ENCODE results near the gene FBF1. TPM values are rescaled to one million over a fixed set of nuclear protein-coding genes. Genes with fewer than 3 reads are reported as not detected.

Gene FBF1
- total RNA-seq, 2 experiments from 2014 or later = 23.4 to 24.5 TPM

DNA sequence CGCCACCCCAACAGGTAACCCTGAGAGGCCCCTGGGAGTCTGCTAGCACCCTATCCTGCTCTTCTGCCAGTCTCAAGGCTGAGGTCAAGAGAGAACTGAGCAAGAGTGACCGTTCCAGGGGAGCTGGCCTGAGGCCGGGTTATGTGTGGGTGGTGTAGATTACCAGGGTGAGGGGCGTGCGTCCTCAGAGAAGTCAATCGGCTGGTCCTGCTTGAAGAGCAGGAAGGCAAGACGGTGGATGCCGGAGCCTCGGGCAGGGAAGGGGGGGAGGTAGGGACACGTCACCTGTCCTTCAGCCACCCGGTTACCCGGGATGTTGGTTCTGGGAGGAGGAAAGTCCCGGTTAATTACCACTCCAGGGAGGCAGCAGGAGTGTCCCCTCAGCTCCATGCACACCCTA lies 41.5 kb downstream of the FBF1 start:
- DNase-seq = no peak
- ATAC-seq = no peak
- Mint-ChIP-seq H3K27ac (no peak overlapping the region), H3K4me3 (no peak overlapping the region), H3K36me3 (ENCODE audit: low read depth) (peaks cover 43% of the 10 kb centered on the region), H3K27me3 (ENCODE audit: low read depth) (no peaks in the 10 kb centered on the region), H3K4me1 (ENCODE audit: low read depth) (peaks cover 26% of the 10 kb centered on the region), H3K9me3 (ENCODE audit: insufficient read depth) (no peaks in the 10 kb centered on the region)
- POLR2A ChIA-PET = no interaction called here
- CTCF ChIA-PET = interaction anchor here (0.7 kb wide), 1 partner anchor 67 kb away, joined by 3 read pairs; no protein-coding TSS in a partner anchor

DNA sequence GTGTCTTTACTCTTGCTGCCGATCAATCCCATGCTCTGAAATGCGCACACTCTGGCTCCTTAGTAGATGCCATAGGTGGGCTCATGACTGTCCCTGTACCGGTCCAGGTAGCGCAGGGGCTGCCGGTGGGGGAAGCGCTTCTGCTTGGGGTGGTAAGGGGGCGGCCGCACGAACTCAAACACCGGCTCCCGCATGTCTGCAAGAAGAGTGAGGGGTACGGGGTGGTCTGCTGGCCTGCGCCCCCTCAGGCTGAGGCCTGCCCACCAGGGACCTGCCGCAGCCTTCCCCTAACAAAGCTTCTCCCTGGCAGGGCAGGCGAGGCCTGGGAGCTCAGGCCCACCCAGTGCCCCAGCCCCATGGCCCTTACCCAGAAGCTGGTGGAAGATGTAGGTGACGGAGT lies 42.1 kb downstream of the FBF1 start:
- Mint-ChIP-seq H3K9me3 (ENCODE audit: insufficient read depth) (no peaks in the 10 kb centered on the region), H3K27me3 (ENCODE audit: low read depth) (no peaks in the 10 kb centered on the region), H3K27ac (no peak overlapping the region), H3K4me1 (ENCODE audit: low read depth) (peaks cover 28% of the 10 kb centered on the region), H3K36me3 (ENCODE audit: low read depth) (peaks cover 47% of the 10 kb centered on the region), H3K4me3 (no peak overlapping the region)
- ATAC-seq (no peak), DNase-seq (no peak)
- ChIA-PET CTCF (interaction anchor here (0.7 to 5.8 kb wide), 2 partner anchors 21 to 67 kb away, joined by 3 to 80 read pairs; partner anchors contain the start of gene TRIM47), POLR2A (interaction anchor here (0.6 kb wide), 1 partner anchor 35 kb away, joined by 3 read pairs; no protein-coding TSS in a partner anchor)

DNA sequence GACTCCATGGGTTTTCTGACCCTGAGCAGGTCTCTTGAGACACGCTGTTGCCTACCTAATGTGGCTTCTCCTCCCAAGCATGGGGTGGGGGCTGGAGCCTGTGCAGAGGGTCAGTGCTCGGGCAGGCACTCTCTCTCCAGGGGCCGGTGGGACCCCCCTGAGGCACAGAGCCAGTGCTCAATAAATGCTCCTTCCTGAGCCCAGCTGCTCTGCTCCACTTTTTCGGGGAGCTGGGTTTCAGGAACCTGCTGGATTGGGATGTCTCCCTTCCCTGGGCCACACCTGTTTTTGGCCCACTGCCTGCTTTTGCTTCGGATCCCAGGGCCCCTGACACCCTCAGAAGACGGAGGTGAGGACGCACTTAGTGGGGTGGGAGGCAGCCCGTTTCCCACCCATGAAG lies 42.8 kb downstream of the FBF1 start:
- H3K36me3 Mint-ChIP-seq (ENCODE audit: low read depth) = peaks cover 47% of the 10 kb centered on the region
- H3K4me3 Mint-ChIP-seq = peak overlapping the region; percentile 67
- POLR2A ChIA-PET = interaction anchor here (0.6 kb wide), 1 partner anchor 35 kb away, joined by 3 read pairs; no protein-coding TSS in a partner anchor
- no peaks in the 10 kb centered on the region for H3K9me3 Mint-ChIP-seq (ENCODE audit: insufficient read depth)
- ATAC-seq (no peak), DNase-seq (no peak)
- H3K27me3 Mint-ChIP-seq (ENCODE audit: low read depth) = no peaks in the 10 kb centered on the region
- peak overlapping the region; percentile 10 for H3K27ac Mint-ChIP-seq
- peaks cover 28% of the 10 kb centered on the region for H3K4me1 Mint-ChIP-seq (ENCODE audit: low read depth)
- CTCF ChIA-PET = interaction anchor here (1.1 to 5.8 kb wide), 4 partner anchors 21 to 144 kb away, joined by 3 to 80 read pairs (median 8); partner anchors contain the start of gene TRIM47

DNA sequence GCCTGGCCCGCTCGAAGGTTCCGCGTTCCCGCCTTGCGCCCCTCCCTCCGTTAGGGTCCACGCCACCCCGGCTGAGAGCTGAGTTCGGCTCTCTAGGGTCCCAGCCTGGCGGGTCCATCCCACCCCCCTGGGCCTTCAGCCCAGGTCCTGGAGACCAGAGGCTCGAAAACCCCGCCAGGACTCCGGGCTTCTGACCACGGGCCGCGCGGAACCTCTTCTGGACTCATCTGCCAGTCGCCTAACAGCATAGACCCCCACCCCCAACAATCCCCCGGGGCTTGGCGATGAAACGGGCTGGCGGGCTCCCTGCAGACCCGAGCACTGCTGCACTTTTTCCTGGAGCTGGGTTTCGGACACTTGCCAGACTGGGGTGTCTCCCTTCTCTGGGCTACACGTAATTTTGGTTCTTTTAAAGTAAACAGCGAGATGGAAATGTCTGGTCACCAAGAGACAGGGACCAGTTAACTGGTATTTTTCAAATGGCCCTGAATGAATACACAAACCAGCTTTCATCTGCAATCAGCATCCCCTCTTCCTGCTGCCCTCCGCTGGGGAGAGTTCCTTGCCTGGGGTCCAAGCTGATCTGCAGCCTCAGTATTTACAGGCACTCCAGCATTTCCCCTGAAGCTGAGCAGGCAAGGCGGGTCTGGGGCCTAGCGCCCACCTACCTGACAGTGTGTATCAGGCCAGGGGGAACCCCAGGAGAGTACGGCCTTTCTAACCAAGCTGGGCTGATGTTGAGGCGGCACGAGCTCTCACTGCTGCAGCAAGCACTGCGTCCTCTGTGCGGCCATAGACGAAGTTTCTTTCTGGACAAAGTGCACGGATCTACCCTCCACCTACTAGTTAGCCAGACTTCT lies 43.5 kb downstream of the FBF1 start:
- ATAC-seq (no peak), DNase-seq (no peak)
- ChIA-PET CTCF (interaction anchor here (1.1 to 5.8 kb wide), 10 partner anchors 8 to 144 kb away, joined by 3 to 80 read pairs (median 8); partner anchors contain the start of genes GALK1, TRIM47 and WBP2), POLR2A (interaction anchor here (0.5 to 2.6 kb wide), 6 partner anchors 12 to 122 kb away, joined by 3 to 11 read pairs (median 4); partner anchors contain the start of gene WBP2)
- Mint-ChIP-seq H3K4me3 (peak overlapping the region; percentile 67), H3K27ac (peak overlapping the region; percentile 78), H3K4me1 (ENCODE audit: low read depth) (peaks cover 28% of the 10 kb centered on the region), H3K36me3 (ENCODE audit: low read depth) (peaks cover 46% of the 10 kb centered on the region), H3K9me3 (ENCODE audit: insufficient read depth) (no peaks in the 10 kb centered on the region), H3K27me3 (ENCODE audit: low read depth) (no peaks in the 10 kb centered on the region)

DNA sequence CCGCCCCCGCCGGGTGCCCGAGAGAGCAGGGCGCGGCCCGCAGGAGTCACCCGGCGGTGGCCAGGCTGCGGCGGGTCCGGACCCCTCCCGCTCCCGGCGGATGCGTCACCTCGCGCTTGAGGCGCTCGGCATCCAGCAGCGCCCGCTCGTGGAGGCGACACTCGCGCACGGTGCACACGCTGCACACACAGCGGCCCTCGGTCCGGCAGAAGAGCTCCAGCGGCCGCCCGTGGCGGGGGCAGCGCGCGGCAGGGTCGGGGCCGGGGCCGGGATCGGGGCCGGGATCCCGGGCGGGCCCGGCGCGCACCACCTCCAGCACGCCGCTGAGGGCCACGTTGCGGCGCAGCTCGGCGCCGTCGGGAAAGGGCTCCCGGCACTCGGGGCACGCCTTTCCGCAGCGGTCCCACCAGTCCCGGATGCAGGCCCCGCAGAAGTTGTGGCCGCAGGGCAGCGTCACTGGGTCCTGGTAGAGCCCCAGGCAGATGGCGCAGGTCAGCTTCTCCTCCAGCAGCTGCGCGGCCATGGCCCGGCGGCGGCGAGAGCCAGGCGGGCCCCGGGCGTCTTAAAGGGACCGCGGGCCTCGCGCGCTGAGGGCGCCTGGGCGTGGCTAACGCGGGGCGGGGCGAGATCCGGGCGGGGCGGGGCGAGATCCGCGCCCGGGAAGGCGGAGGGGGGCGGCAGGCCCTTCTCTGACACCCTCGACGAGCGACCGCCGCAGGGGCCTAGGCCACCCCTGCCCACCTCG lies 44.3 kb downstream of the FBF1 start, which contains the start of gene TRIM65:
TSS of gene TRIM65 (minus strand) at position 537 of the 745 bp plus-strand sequence. CDS start at position 523, 14 bp downstream.
- peak; percentile 88 for ATAC-seq

DNA sequence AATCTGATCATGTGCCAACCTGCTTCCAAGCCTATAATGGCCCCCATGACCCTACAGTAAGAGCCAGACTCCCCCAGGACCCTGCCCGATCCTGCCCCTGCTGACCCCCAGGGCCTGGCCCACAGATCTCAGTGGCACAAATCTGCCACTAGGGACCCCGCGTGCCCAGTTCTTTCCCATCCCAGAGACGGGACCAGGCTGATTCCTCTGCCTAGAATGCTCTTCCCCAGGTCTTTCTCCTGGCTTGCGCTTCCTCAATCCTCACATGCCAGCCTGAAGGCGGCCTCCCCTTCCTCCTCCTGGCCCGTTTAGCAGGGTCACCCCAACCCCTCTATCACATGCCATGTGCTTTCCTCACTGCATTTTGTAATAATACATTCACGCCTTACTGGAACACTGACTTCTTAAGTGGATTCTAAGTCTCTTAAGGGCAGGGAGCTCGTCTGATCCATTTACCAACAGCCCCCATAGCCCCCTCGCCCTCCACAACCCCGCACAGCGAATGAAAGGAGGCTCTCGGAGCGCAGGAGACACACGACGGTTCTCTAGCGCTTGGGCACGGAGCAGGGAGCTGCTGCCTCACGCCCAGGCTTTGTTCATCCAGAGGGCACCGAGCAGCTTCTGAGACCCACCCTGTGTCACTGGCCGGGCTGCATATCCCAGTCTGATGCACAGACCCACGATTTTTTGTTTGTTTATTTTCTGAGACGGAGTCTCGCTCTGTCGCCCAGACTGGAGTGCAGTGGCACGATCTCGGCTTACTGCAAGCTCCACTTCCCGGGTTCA lies 45.3 kb downstream of the FBF1 start:
- POLR2A ChIA-PET = interaction anchor here (0.8 to 2.6 kb wide), 12 partner anchors 9 to 208 kb away, joined by 3 to 11 read pairs (median 5); partner anchors contain the start of genes EXOC7, TRIM47 and WBP2
- no peaks in the 10 kb centered on the region for H3K27me3 Mint-ChIP-seq (ENCODE audit: low read depth)
- CTCF ChIA-PET = interaction anchor here (0.9 to 5.8 kb wide), 20 partner anchors 9 to 458 kb away, joined by 3 to 80 read pairs (median 5); partner anchors contain the start of genes GALK1, PRPSAP1, TRIM47 and WBP2
- DNase-seq (no peak), ATAC-seq (peak; percentile 7)
- peaks cover 28% of the 10 kb centered on the region for H3K4me1 Mint-ChIP-seq (ENCODE audit: low read depth)
- peak overlapping the region; percentile 82 for H3K4me3 Mint-ChIP-seq
- peak overlapping the region; percentile 82 for H3K27ac Mint-ChIP-seq
- H3K36me3 Mint-ChIP-seq (ENCODE audit: low read depth) = peaks cover 31% of the 10 kb centered on the region
- H3K9me3 Mint-ChIP-seq (ENCODE audit: insufficient read depth) = no peaks in the 10 kb centered on the region

More for the DNA sequence above, 44.3 kb downstream of the FBF1 start, which contains the start of gene TRIM65:
- Mint-ChIP-seq H3K27me3 (ENCODE audit: low read depth) (no peaks in the 10 kb centered on the region), H3K4me3 (peak within 1 kb of the TSS; percentile 82), H3K27ac (peak within 1 kb of the TSS; percentile 82), H3K4me1 (ENCODE audit: low read depth) (peaks cover 28% of the 10 kb centered on the region), H3K36me3 (ENCODE audit: low read depth) (peaks cover 40% of the 10 kb centered on the region), H3K9me3 (ENCODE audit: insufficient read depth) (no peaks in the 10 kb centered on the region)
- peak; percentile 80 for DNase-seq
- ChIA-PET POLR2A (interaction anchor here (1.2 to 2.6 kb wide), 10 partner anchors 8 to 121 kb away, joined by 3 to 11 read pairs (median 5); partner anchors contain the start of gene WBP2), CTCF (interaction anchor here (0.8 to 5.8 kb wide), 20 partner anchors 9 to 457 kb away, joined by 3 to 80 read pairs (median 5); partner anchors contain the start of genes GALK1, PRPSAP1, TRIM47 and WBP2)

DNA sequence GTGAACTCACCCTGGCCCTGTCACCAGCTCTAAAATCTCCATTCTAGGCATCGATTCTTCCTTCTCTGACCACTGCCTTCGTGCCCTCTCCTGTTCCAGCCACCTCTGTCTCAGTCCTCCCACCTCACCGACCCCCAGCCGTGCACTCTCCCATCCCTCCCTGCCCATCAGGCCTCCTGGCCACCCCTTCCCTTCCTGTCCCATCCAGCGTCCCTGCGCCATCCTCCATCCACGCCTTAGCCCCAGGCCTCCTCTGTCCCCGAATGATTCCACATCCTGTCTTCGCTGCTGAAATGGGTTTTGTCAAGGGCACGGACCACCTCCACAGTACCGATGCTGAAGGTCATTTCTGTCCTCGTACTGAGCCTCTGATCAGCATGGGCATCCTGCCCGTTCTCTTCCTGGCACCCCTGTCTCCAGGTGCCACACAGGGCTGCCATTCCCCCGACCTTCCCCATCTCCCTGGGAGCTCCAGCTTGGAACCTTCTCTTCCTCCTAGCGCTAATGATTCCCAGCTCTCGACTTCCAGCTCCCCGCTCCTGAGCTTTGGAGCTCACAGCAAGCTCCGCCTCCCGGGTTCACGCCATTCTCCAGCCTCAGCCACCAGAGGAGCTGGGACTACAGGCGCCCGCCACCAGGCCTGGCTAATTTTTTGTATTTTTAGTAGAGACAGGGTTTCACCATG lies 46.7 kb downstream of the FBF1 start:
- H3K4me1 Mint-ChIP-seq (ENCODE audit: low read depth) = peaks cover 28% of the 10 kb centered on the region
- ChIA-PET CTCF (interaction anchor here (0.8 to 5.8 kb wide), 2 partner anchors 17 to 32 kb away, joined by 3 to 80 read pairs; partner anchors contain the start of gene TRIM47), POLR2A (interaction anchor here (0.5 to 1.1 kb wide), 2 partner anchors 118 to 1348 kb away, joined by 3 to 4 read pairs; partner anchors contain the start of gene CD300C)
- no peaks in the 10 kb centered on the region for H3K9me3 Mint-ChIP-seq (ENCODE audit: insufficient read depth)
- ATAC-seq = no peak
- H3K36me3 Mint-ChIP-seq (ENCODE audit: low read depth) = peaks cover 37% of the 10 kb centered on the region
- H3K27ac Mint-ChIP-seq = peak overlapping the region; percentile 65
- H3K27me3 Mint-ChIP-seq (ENCODE audit: low read depth) = no peaks in the 10 kb centered on the region
- H3K4me3 Mint-ChIP-seq = peak overlapping the region; percentile 44
- no peak for DNase-seq

DNA sequence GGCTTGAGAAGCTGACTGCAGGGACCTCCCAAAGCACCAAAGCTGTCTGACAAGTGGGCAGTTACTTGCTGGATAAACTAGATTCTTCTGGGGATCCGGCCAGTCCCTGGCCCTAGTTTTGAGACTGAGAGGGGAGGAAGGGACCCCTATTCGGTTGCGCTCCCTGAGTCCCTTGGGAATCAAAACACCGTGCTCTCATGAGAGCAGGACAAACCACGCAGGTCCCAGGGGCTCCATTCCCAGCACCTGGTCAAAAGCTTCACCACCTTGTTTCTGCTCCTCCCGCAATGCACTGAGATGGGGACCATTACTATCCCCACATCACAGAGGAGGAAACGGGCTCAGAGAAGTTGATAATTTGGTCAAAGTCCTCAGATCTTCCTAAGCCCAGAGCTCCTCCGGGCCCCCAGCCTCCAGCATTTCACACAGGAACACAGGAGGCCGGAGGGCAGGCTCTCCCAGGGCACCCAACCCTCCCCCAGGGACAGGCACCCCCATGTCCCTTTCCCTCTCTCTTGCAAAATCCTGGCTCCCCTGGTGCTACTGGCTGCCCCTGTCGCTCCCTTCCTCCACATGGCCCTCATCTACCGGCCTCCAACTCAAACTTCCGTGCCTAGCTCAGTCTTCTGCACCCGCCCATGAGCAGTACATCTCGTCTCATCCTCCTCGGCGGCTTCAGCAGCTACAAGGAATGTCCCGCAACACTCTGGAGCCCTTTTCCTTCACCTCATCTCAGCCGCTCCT lies 47.4 kb downstream of the FBF1 start:
- H3K27me3 Mint-ChIP-seq (ENCODE audit: low read depth) = no peaks in the 10 kb centered on the region
- peaks cover 28% of the 10 kb centered on the region for H3K4me1 Mint-ChIP-seq (ENCODE audit: low read depth)
- H3K9me3 Mint-ChIP-seq (ENCODE audit: insufficient read depth) = no peaks in the 10 kb centered on the region
- no peak for DNase-seq
- ChIA-PET CTCF (interaction anchor here (1.1 to 5.8 kb wide), 2 partner anchors 10 to 16 kb away, joined by 4 to 80 read pairs; partner anchors contain the start of gene TRIM47), POLR2A (interaction anchor here (0.5 to 1.1 kb wide), 5 partner anchors 9 to 1348 kb away, joined by 3 to 4 read pairs (median 3); partner anchors contain the start of gene CD300C)
- peaks cover 31% of the 10 kb centered on the region for H3K36me3 Mint-ChIP-seq (ENCODE audit: low read depth)
- ATAC-seq = no peak
- H3K4me3 Mint-ChIP-seq = peak overlapping the region; percentile 44
- peak overlapping the region; percentile 65 for H3K27ac Mint-ChIP-seq

DNA sequence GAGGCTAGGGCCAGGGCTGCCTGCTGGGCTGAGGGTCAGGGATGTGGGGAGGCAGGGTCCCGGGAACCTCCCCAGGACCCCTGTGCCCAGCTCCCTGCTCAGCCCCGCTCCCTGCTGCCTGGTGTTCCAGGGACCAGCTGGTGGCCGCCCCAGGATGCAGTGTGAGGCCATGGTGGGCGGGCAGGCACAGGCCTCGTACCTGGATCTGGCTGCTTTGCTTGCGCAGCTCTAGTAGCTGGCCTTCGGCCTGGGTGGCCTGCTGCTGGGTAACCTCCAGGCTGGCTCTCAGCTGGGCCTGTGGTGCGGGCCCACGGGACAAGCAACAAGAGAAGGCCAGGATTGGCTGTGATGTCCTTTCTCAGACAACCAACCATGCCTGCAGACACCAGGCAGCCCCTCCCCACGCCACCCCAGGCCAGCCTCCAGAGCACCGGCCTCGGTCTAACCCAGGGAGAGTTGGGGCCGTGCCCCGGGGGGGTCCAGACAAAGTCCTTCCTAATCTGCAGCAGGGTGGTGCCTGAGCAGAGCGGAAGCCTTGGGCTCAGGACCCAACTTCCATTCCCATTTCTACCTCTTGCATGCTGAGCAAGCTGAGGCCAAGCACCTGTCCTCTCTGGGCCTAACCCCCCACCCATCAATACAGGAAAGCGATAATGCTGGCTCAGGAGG lies 48.2 kb downstream of the FBF1 start:
- DNase-seq (no peak), ATAC-seq (no peak)
- peaks cover 26% of the 10 kb centered on the region for H3K36me3 Mint-ChIP-seq (ENCODE audit: low read depth)
- H3K4me1 Mint-ChIP-seq (ENCODE audit: low read depth) = peaks cover 26% of the 10 kb centered on the region
- no peak overlapping the region for H3K4me3 Mint-ChIP-seq
- no peaks in the 10 kb centered on the region for H3K9me3 Mint-ChIP-seq (ENCODE audit: insufficient read depth)
- ChIA-PET CTCF (interaction anchor here (1.1 to 5.8 kb wide), 2 partner anchors 11 to 15 kb away, joined by 4 to 80 read pairs; partner anchors contain the start of gene TRIM47), POLR2A (interaction anchor here (0.6 to 1.1 kb wide), 6 partner anchors 10 to 142 kb away, joined by 3 to 4 read pairs (median 3); no protein-coding TSS in a partner anchor)
- no peak overlapping the region for H3K27ac Mint-ChIP-seq
- no peaks in the 10 kb centered on the region for H3K27me3 Mint-ChIP-seq (ENCODE audit: low read depth)

Data from activated CD8-positive, alpha-beta T cell treated with anti-CD3 and anti-CD28 coated beads, Interleukin-2, amount 10 ng/mL, durations not matched to agents 7 days and 5 days (primary cell).